GM12892 (cell line): ENCODE measurements around the gene CCDC15.

ENCODE experiments used
- POLR2A ChIP-seq: IDR thresholded peaks from 2 replicates; pipeline ENCODE4 v1.6.1; 2011; ENCODE audit warnings: low read depth, low read length, control low read depth
- POLR2AphosphoS5 ChIP-seq: IDR thresholded peaks from 2 replicates; pipeline ENCODE4 v1.6.1; 2011; ENCODE audit warnings: low read depth, low read length, control low read depth
- TAF1 ChIP-seq: IDR thresholded peaks from 2 replicates; pipeline ENCODE4 v1.6.1; 2011; ENCODE audit warnings: low read depth, mild to moderate bottlenecking, control low read depth, low read length, borderline replicate concordance

DNA sequence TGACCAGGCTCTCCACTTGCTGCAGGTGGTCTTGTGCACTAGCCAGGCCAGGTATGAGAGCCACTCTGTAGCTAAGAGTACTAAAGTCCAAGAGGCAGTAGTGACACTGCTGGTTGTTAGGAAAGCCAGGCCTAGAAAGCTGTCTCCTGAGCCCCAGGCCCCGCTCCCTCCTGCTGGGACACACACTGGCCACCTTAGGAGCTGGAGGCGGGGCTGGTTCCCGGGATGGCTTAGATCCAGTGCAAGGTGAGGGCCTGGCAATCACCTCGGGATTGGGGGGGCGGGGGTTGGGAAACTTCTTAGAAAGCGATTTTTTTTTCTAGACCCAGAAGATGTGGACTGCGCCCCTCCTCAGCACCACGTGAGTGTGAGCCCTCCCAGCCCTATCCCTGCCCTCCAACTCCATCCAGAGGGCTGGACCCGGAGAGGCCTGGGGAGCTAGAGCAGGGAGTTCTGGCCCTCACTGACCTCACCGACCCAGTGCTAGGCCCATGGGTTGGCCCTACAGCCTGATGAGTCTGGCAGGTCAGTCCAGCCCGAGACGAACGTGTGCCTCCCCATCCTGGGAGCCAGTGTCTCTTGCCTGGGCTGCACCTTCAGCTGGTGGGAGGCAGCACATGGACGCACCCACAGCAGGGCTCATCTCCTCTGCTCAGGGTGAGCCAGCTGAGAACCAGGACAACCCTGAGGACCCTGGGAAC lies 127.2 kb downstream of the CCDC15 start:
- TF ChIP-seq POLR2A (no peak), POLR2AphosphoS5 (no peak), TAF1 (no peak)
